Spleen (tissue), 7 donors: Measurements from ENCODE around the gene IGSF22.

Experiments
- POLR2A ChIP-seq, 3 donors: fragments of 450-650 bp; IDR thresholded peaks; one replicate each; pipeline ENCODE4 v1.5.1; 2017; ENCODE audit warnings: antibody characterized with exemption in 3 of 3, mild to moderate bottlenecking in 1 of 3
- POLR2AphosphoS5 ChIP-seq, 3 donors: sonication (generic); formaldehyde crosslinking; IDR thresholded peaks; one replicate each; pipeline ENCODE4 v1.5.1; 2017; ENCODE audit warnings: antibody characterized with exemption in 3 of 3
- TF ChIP-seq, protein P1 (sequence below), 11 experiments: fragments of 200-600 bp in 7 of 11; fragments of 450-650 bp in 4 of 11; sonication (generic) in 4 of 11; IDR thresholded peaks in 8 of 11; conservative IDR thresholded peaks in 3 of 11; 1 replicate in 7 of 11; 2 replicates in 4 of 11; pipeline versions ENCODE4 v1.4.0 to v1.8.0; 2016 to 2021; ENCODE audit warnings: antibody characterized with exemption in 11 of 11, inconsistent platforms in 4 of 11, mild to moderate bottlenecking in 1 of 11
- donor health status: DM: no; HTN: no; CAD: no; lungs with moderate emphysema.
- donor health status: DM: no; HTN: no; CAD: no.
- donor health status: DM: no; HTN: no; CAD: no.

DNA sequence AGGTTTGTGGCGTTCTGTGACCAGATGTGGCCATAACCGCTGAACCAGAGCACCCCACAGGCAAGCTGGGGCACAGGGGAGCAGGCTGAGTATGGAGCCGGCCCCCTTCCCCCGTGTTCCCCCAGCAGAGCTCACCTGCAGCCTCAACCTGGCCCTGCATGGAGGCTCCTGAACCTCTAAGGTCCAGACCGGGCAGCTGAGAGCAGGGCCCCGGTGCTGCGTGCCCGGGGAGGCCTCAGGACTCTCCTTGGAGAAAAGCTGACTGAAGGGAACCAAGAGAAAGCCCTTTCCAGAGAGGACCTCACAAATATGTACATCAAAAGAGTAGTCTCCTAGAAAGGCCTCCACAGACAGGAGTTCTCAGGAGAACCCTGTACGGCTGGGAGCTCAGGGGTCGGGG is 17.4 kb upstream of the IGSF22 start:
- TF ChIP-seq, protein P1, sequence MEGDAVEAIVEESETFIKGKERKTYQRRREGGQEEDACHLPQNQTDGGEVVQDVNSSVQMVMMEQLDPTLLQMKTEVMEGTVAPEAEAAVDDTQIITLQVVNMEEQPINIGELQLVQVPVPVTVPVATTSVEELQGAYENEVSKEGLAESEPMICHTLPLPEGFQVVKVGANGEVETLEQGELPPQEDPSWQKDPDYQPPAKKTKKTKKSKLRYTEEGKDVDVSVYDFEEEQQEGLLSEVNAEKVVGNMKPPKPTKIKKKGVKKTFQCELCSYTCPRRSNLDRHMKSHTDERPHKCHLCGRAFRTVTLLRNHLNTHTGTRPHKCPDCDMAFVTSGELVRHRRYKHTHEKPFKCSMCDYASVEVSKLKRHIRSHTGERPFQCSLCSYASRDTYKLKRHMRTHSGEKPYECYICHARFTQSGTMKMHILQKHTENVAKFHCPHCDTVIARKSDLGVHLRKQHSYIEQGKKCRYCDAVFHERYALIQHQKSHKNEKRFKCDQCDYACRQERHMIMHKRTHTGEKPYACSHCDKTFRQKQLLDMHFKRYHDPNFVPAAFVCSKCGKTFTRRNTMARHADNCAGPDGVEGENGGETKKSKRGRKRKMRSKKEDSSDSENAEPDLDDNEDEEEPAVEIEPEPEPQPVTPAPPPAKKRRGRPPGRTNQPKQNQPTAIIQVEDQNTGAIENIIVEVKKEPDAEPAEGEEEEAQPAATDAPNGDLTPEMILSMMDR (IDR thresholded peaks at IDR 0.05 in 8 of 11, conservative IDR thresholded peaks at IDR 0.05 in 3 of 11): no peak
- no peak for TF ChIP-seq POLR2A (IDR thresholded peaks at IDR 0.05)
- TF ChIP-seq POLR2AphosphoS5 (IDR thresholded peaks at IDR 0.05): no peak
